Activated CD4-positive, alpha-beta T cell treated with anti-CD3 and anti-CD28 coated beads for 36 hours (primary cell): Measurements from ENCODE around the gene LRRC45. TPM values are rescaled to one million over a fixed set of nuclear protein-coding genes. Genes with fewer than 3 reads are reported as not detected.

Experiments used
- ATAC-seq: fragments of 200-7000 bp; cut with Tn5 transposase; one replicate; pipeline ENCODE4 v1.10.0; 2021; ENCODE audit warnings: mild to moderate bottlenecking, moderate library complexity
- CTCF ChIA-PET: fragments of 350-600 bp; sonication (Branson Sonifier 250); formaldehyde crosslinking; loops from one replicate; lab custom pipeline; 2021; ENCODE audit warnings: antibody characterized with exemption; lab: Charles Lee
- POLR2A ChIA-PET: fragments of 350-600 bp; sonication (Branson Sonifier 250); formaldehyde crosslinking; loops from one replicate; lab custom pipeline; 2021; ENCODE audit warnings: antibody characterized with exemption, inconsistent platforms; lab: Charles Lee
- DNase-seq: peaks from one replicate; pipeline ENCODE4 v3.0.0-alpha.2; 2020
- H3K27ac Mint-ChIP-seq: one replicate; pipeline ENCODE4 v1.8.0; 2021; ENCODE audit warnings: mixed read lengths
- H3K27me3 Mint-ChIP-seq: one replicate; pipeline ENCODE4 v1.8.0; 2021; ENCODE audit warnings: mixed read lengths
- H3K36me3 Mint-ChIP-seq: one replicate; pipeline ENCODE4 v1.8.0; 2021; ENCODE audit warnings: low read depth, mixed read lengths
- H3K4me1 Mint-ChIP-seq: one replicate; pipeline ENCODE4 v1.8.0; 2021; ENCODE audit warnings: mixed read lengths
- H3K4me3 Mint-ChIP-seq: one replicate; pipeline ENCODE4 v1.8.0; 2021; ENCODE audit warnings: mild to moderate bottlenecking, moderate library complexity, mixed read lengths
- H3K9me3 Mint-ChIP-seq: one replicate; pipeline ENCODE4 v1.8.0; 2021; ENCODE audit warnings: low read depth, mixed read lengths
- intact Hi-C, 2 experiments: fragments of 100-400 bp; cut with DNase I in 1 of 2; cut with micrococcal nuclease in 1 of 2; formaldehyde crosslinking; loops; one replicate each; pipeline versions ENCODE4 v1.14.2 to v1.15.1; 2022 to 2024; cut with DNase I, micrococcal nuclease
- total RNA-seq, 2 experiments: library from RNA; stranded (reverse); gene quantifications; one replicate each; pipeline ENCODE4 v1.2.3, GENCODE V29; 2021

Gene LRRC45
- total RNA-seq, 2 experiments from 2014 or later = 17.6 to 20.6 TPM

GRCh38 chr17:82024859-82025258 lies 1.8 kb downstream of the LRRC45 start:
- H3K4me1 Mint-ChIP-seq = peaks cover 19% of the 10 kb centered on the region
- intact Hi-C loops = no loop called here
- H3K27ac Mint-ChIP-seq = no peak overlapping the region
- CTCF ChIA-PET = no interaction called here
- no peaks in the 10 kb centered on the region for H3K27me3 Mint-ChIP-seq
- no peak for ATAC-seq
- peaks cover 4% of the 10 kb centered on the region for H3K36me3 Mint-ChIP-seq
- H3K4me3 Mint-ChIP-seq = no peak overlapping the region
- POLR2A ChIA-PET = no interaction called here
- no peaks in the 10 kb centered on the region for H3K9me3 Mint-ChIP-seq
- DNase-seq = no peak

- ATAC-seq = no peak
- POLR2A ChIA-PET = interaction anchor here (0.8 to 1.0 kb wide), 2 partner anchors 9 to 73 kb away, joined by 3 read pairs; no protein-coding TSS in a partner anchor
- Mint-ChIP-seq H3K27me3 (no peaks in the 10 kb centered on the region), H3K4me3 (no peak overlapping the region), H3K4me1 (peaks cover 17% of the 10 kb centered on the region), H3K9me3 (no peaks in the 10 kb centered on the region), H3K36me3 (peaks cover 4% of the 10 kb centered on the region), H3K27ac (no peak overlapping the region)
- CTCF ChIA-PET = interaction anchor here (0.8 kb wide), 1 partner anchor 12 kb away, joined by 3 read pairs; the partner anchor contains the start of gene DCXR
- intact Hi-C loops = no loop called here
- DNase-seq = no peak
Observed at GRCh38 chr17:82025401-82026107, 2.4 kb downstream of the LRRC45 start.

- intact Hi-C loops = no loop called here
- CTCF ChIA-PET = interaction anchor here (0.9 to 1.0 kb wide), 2 partner anchors 9 to 10 kb away, joined by 3 to 5 read pairs; partner anchors contain the start of gene DCXR
- Mint-ChIP-seq H3K27ac (no peak overlapping the region), H3K36me3 (peaks cover 4% of the 10 kb centered on the region), H3K4me3 (no peak overlapping the region), H3K27me3 (no peaks in the 10 kb centered on the region), H3K4me1 (peaks cover 11% of the 10 kb centered on the region), H3K9me3 (no peaks in the 10 kb centered on the region)
- POLR2A ChIA-PET = no interaction called here
- ATAC-seq (no peak), DNase-seq (no peak)
Observed at GRCh38 chr17:82028246-82028645, 5.1 kb downstream of the LRRC45 start.

- Mint-ChIP-seq H3K4me3 (no peak overlapping the region), H3K27ac (no peak overlapping the region), H3K4me1 (peaks cover 10% of the 10 kb centered on the region), H3K36me3 (peaks cover 4% of the 10 kb centered on the region), H3K27me3 (no peaks in the 10 kb centered on the region), H3K9me3 (no peaks in the 10 kb centered on the region)
- ATAC-seq = no peak
- intact Hi-C loops = no loop called here
- ChIA-PET POLR2A (no interaction called here), CTCF (interaction anchor here (3.0 to 3.4 kb wide), 2 partner anchors 70 to 125 kb away, joined by 8 to 35 read pairs; no protein-coding TSS in a partner anchor)
- DNase-seq = no peak
Observed at GRCh38 chr17:82028966-82029365, 5.9 kb downstream of the LRRC45 start.

- POLR2A ChIA-PET = no interaction called here
- intact Hi-C loops = no loop called here
- Mint-ChIP-seq H3K4me1 (peaks cover 7% of the 10 kb centered on the region), H3K27ac (no peak overlapping the region), H3K36me3 (peaks cover 4% of the 10 kb centered on the region), H3K9me3 (no peaks in the 10 kb centered on the region), H3K27me3 (no peaks in the 10 kb centered on the region), H3K4me3 (peak overlapping the region; percentile 6)
- CTCF ChIA-PET = interaction anchor here (0.8 to 3.4 kb wide), 6 partner anchors 20 to 129 kb away, joined by 3 to 35 read pairs (median 4); partner anchors contain the start of gene DUS1L
- ATAC-seq (no peak), DNase-seq (no peak)
Observed at GRCh38 chr17:82029391-82029790, 6.3 kb downstream of the LRRC45 start.

GRCh38 chr17:82029990-82030469 lies 6.9 kb downstream of the LRRC45 start:
- Mint-ChIP-seq H3K4me3 (no peak overlapping the region), H3K27me3 (no peaks in the 10 kb centered on the region), H3K27ac (no peak overlapping the region), H3K9me3 (no peaks in the 10 kb centered on the region), H3K4me1 (peaks cover 7% of the 10 kb centered on the region), H3K36me3 (peaks cover 4% of the 10 kb centered on the region)
- ATAC-seq (no peak), DNase-seq (no peak)
- ChIA-PET POLR2A (no interaction called here), CTCF (interaction anchor here (0.6 to 3.4 kb wide), 20 partner anchors 9 to 206 kb away, joined by 3 to 35 read pairs (median 3); partner anchors contain the start of genes DUS1L and MAFG)
- intact Hi-C loops = loop anchor here (1.0 to 10.0 kb wide), 6 partner anchors 68 to 467 kb away; partner anchors contain the start of gene FASN (in 2 of the 2)

- DNase-seq (peak; percentile 92), ATAC-seq (peak; percentile 79)
- no peak overlapping the region for H3K27ac Mint-ChIP-seq
- ChIA-PET POLR2A (interaction anchor here (0.6 kb wide), 1 partner anchor 537 kb away, joined by 6 read pairs; no protein-coding TSS in a partner anchor), CTCF (interaction anchor here (0.6 to 3.4 kb wide), 26 partner anchors 10 to 384 kb away, joined by 3 to 35 read pairs (median 3); partner anchors contain the start of genes DUS1L, FASN, MAFG and PYCR1)
- H3K4me1 Mint-ChIP-seq = peaks cover 13% of the 10 kb centered on the region
- H3K36me3 Mint-ChIP-seq = peaks cover 11% of the 10 kb centered on the region
- H3K4me3 Mint-ChIP-seq = peak overlapping the region; percentile 67
- no peaks in the 10 kb centered on the region for H3K27me3 Mint-ChIP-seq
- no peaks in the 10 kb centered on the region for H3K9me3 Mint-ChIP-seq
- intact Hi-C loops = loop anchor here (1.0 to 10.0 kb wide), 8 partner anchors 7 to 467 kb away; partner anchors contain the start of genes FASN (in 2 of the 2), LRRC45 (in 2 of the 2), ALYREF (in 1 of the 2) and ANAPC11 (in 1 of the 2)
Observed at GRCh38 chr17:82030470-82031302, 7.6 kb downstream of the LRRC45 start.

- Mint-ChIP-seq H3K4me3 (peak within 1 kb of the TSS; percentile 67), H3K27me3 (no peaks in the 10 kb centered on the region), H3K27ac (no peak within 1 kb of the TSS), H3K4me1 (peaks cover 18% of the 10 kb centered on the region), H3K9me3 (no peaks in the 10 kb centered on the region), H3K36me3 (peaks cover 11% of the 10 kb centered on the region)
- peak; percentile 46 for DNase-seq
- ATAC-seq = peak; percentile 54
- POLR2A ChIA-PET = no interaction called here
- intact Hi-C loops = loop anchor here (1.0 to 10.0 kb wide), 5 partner anchors 8 to 466 kb away; partner anchors contain the start of genes LRRC45 (in 2 of the 2), ALYREF (in 1 of the 2), ANAPC11 (in 1 of the 2) and FASN (in 1 of the 2)
- CTCF ChIA-PET = interaction anchor here (0.9 to 3.4 kb wide), 5 partner anchors 34 to 126 kb away, joined by 4 to 35 read pairs (median 6); partner anchors contain the start of genes DUS1L and FASN
Observed at GRCh38 chr17:82031303-82031884, 8.3 kb downstream of the LRRC45 start, which contains the start of gene RAC3. TSS of gene RAC3 (plus strand) at chr17:82031678. CDS start at chr17:82031762, 84 bp downstream.

- ATAC-seq = peak; percentile 54
- CTCF ChIA-PET = interaction anchor here (1.4 to 3.4 kb wide), 2 partner anchors 66 to 122 kb away, joined by 4 to 35 read pairs; partner anchors contain the start of gene FASN
- POLR2A ChIA-PET = no interaction called here
Observed at GRCh38 chr17:82031885-82032627, 9.0 kb downstream of the LRRC45 start.

More at GRCh38 chr17:82031885-82032627, 9.0 kb downstream of the LRRC45 start:
- Mint-ChIP-seq H3K27me3 (no peaks in the 10 kb centered on the region), H3K4me1 (peaks cover 18% of the 10 kb centered on the region), H3K36me3 (peaks cover 11% of the 10 kb centered on the region), H3K4me3 (peak overlapping the region; percentile 43), H3K9me3 (no peaks in the 10 kb centered on the region), H3K27ac (no peak overlapping the region)
- DNase-seq = peak; percentile 74
- intact Hi-C loops = loop anchor here (1.0 to 10.0 kb wide), 5 partner anchors 9 to 465 kb away; partner anchors contain the start of genes LRRC45 (in 2 of the 2), ALYREF (in 1 of the 2), ANAPC11 (in 1 of the 2) and FASN (in 1 of the 2)
